GM19452 (cell line): ENCODE data around the gene CTPS1.

ENCODE experiments used
- ATAC-seq: cut with Tn5 transposase; IDR thresholded peaks from one replicate; pipeline ENCODE4 v1.9.1; 2021; ENCODE audit not compliant: unreplicated experiment

Gene CTPS1

GRCh38 chr1:40989066-40989465 is 9.6 kb downstream of the CTPS1 start:
- ATAC-seq, result no peak

- no peak for ATAC-seq
These were observed 17.6 kb downstream of the CTPS1 start for GRCh38 chr1:40997096-40997495.

GRCh38 chr1:40998668-40999067 is 19.2 kb downstream of the CTPS1 start:
- ATAC-seq, result no peak

GRCh38 chr1:41003127-41003639 is 23.7 kb downstream of the CTPS1 start:
- no peak for ATAC-seq

GRCh38 chr1:41003640-41004220 is 24.2 kb downstream of the CTPS1 start:
- peak; percentile 98 for ATAC-seq

- ATAC-seq, result no peak
These were observed 26.4 kb downstream of the CTPS1 start for GRCh38 chr1:41005876-41006275.

GRCh38 chr1:41006942-41007865 is 27.7 kb downstream of the CTPS1 start:
- no peak for ATAC-seq

- no peak for ATAC-seq
These were observed 30.0 kb downstream of the CTPS1 start for GRCh38 chr1:41009466-41009865.

- ATAC-seq, result no peak
These were observed 30.8 kb downstream of the CTPS1 start for GRCh38 chr1:41010345-41010744.

GRCh38 chr1:41013024-41013423 is 33.5 kb downstream of the CTPS1 start:
- ATAC-seq, result no peak

- ATAC-seq, result no peak
These were observed 34.3 kb downstream of the CTPS1 start for GRCh38 chr1:41013796-41014195.

- ATAC-seq, result no peak
These were observed 35.4 kb downstream of the CTPS1 start for GRCh38 chr1:41014871-41015270.

- ATAC-seq, result no peak
These were observed 35.9 kb downstream of the CTPS1 start for GRCh38 chr1:41015281-41015896.

GRCh38 chr1:41015897-41016470 is 36.5 kb downstream of the CTPS1 start:
- ATAC-seq, result no peak

- ATAC-seq, result no peak
These were observed 37.9 kb downstream of the CTPS1 start for GRCh38 chr1:41017141-41018017.

- no peak for ATAC-seq
These were observed 38.5 kb downstream of the CTPS1 start for GRCh38 chr1:41018018-41018410.

- no peak for ATAC-seq
These were observed 39.9 kb downstream of the CTPS1 start for GRCh38 chr1:41019353-41019745.

- ATAC-seq, result no peak
These were observed 40.6 kb downstream of the CTPS1 start for GRCh38 chr1:41020109-41020576.

- ATAC-seq, result no peak
These were observed 41.2 kb downstream of the CTPS1 start for GRCh38 chr1:41020654-41021053.

GRCh38 chr1:41021526-41022308 is 42.2 kb downstream of the CTPS1 start, which contains the start of gene SLFNL1:
SLFNL1 (minus strand) TSS chr1:41021725; CDS start chr1:41020660, 1,065 bp downstream.
- ATAC-seq, result no peak
